Kidney (tissue), 14 donors: Measurements from ENCODE around the gene ZP1. TPM values are rescaled to one million over a fixed set of nuclear protein-coding genes. Genes with fewer than 3 reads are reported as not detected.

Experiments used
- DNase-seq, 5 donors: peaks; one replicate each; pipeline ENCODE4 v3.0.0-alpha.2; 2013 to 2020
- FAIRE-seq: peaks from 2 replicates; lab custom pipeline; 2012; peaks lifted over from hg19 to GRCh38; lab: Jason Lieb, UNC
- H3K27ac ChIP-seq, 2 donors: one replicate each; pipeline ENCODE4 v1.7.0; 2013; ENCODE audit warnings: low read depth in 2 of 2, low read length in 2 of 2, inconsistent platforms in 1 of 2
- H3K27me3 ChIP-seq: one replicate; pipeline ENCODE4 v1.7.1; 2013; ENCODE audit warnings: low read length, inconsistent platforms; ENCODE audit not compliant: control insufficient read depth, insufficient read depth
- H3K36me3 ChIP-seq, 3 donors: one replicate each; pipeline versions ENCODE4 v1.7.0 to v1.7.1; 2013; ENCODE audit warnings: low read length in 3 of 3, control low read depth in 1 of 3, inconsistent platforms in 1 of 3; ENCODE audit not compliant: insufficient read depth in 3 of 3, control insufficient read depth in 2 of 3
- H3K4me1 ChIP-seq, 3 donors: one replicate each; pipeline versions ENCODE4 v1.7.0 to v1.7.1; 2013; ENCODE audit warnings: low read length in 3 of 3, inconsistent platforms in 1 of 3, low read depth in 1 of 3; ENCODE audit not compliant: control insufficient read depth in 2 of 3, insufficient read depth in 2 of 3
- H3K4me3 ChIP-seq, 3 donors: one replicate each; pipeline versions ENCODE4 v1.7.0 to v1.8.1; 2013; ENCODE audit warnings: low read length in 3 of 3, control low read depth in 1 of 3, inconsistent platforms in 1 of 3
- H3K9ac ChIP-seq, 3 donors: one replicate each; pipeline versions ENCODE4 v1.7.0 to v1.7.1; 2013; ENCODE audit warnings: low read length in 3 of 3, control low read depth in 1 of 3, inconsistent platforms in 1 of 3
- H3K9me3 ChIP-seq, 3 donors: one replicate each; pipeline versions ENCODE4 v1.7.0 to v1.7.1; 2013; ENCODE audit warnings: low read length in 3 of 3, control low read depth in 1 of 3, inconsistent platforms in 1 of 3; ENCODE audit not compliant: control insufficient read depth in 2 of 3, insufficient read depth in 1 of 3
- CTCF ChIP-seq: IDR thresholded peaks from 3 replicates; pipeline ENCODE4 v1.5.1; 2012; ENCODE audit warnings: mild to moderate bottlenecking, moderate library complexity, borderline replicate concordance; ENCODE audit not compliant: insufficient read depth; ENCODE audit errors: extremely low read depth
- intact Hi-C: fragments of 100-400 bp; cut with DNase I; formaldehyde crosslinking; loops from one replicate; pipeline ENCODE4 v1.11.1; 2022
- polyA plus RNA-seq: library from polyadenylated mRNA; stranded (reverse); fragments of 350-450 nt; fragmentation: Illumina TruSeq; extraction: RNeasy Lipid Tissue Mini Kit (QIAGEN cat#74804); gene quantifications from one replicate; pipeline ENCODE4 v1.2.3, GENCODE V29; 2014; ENCODE audit warnings: low read depth, low replicate concordance; ENCODE audit not compliant: insufficient read depth
- total RNA-seq: library from RNA; stranded (reverse); fragmentation: NEBNext Ultra II Directional; extraction: Animal tissue kit (Norgen Biotek cat#: 25700); gene quantifications from one replicate; pipeline ENCODE4 v1.2.1, GENCODE V29; 2021
- donor health status: control.
- donor health status: control.
- donor health status: control.
- donor health status: control.
- donor health status: control.
- donor health status: DM: yes; HTN: yes; CAD: no.
- donor health status: Normal renal cell carcinoma (clear cell type).

ZP1 gene
- total and polyA plus RNA-seq, 2 donors from 2014 or later: not detected

GRCh38 chr11:60859616-60860250 is 7.6 kb upstream of the ZP1 start:
- no peak for TF ChIP-seq CTCF
- no peak for FAIRE-seq
- no peaks in the 10 kb centered on the region for H3K9me3 ChIP-seq
- intact Hi-C loops: no loop called here
- no peaks in the 10 kb centered on the region for H3K4me1 ChIP-seq
- DNase-seq: peak in 1 of 5 donors; percentile 47
- no peaks in the 10 kb centered on the region for H3K27me3 ChIP-seq
- no peak overlapping the region for H3K9ac ChIP-seq
- H3K36me3 ChIP-seq: no peaks in the 10 kb centered on the region
- no peak overlapping the region for H3K27ac ChIP-seq
- no peak overlapping the region for H3K4me3 ChIP-seq

GRCh38 chr11:60860943-60861342 is 6.4 kb upstream of the ZP1 start:
- no peak for FAIRE-seq
- Histone ChIP-seq H3K36me3 (no peaks in the 10 kb centered on the region), H3K9me3 (no peaks in the 10 kb centered on the region), H3K9ac (no peak overlapping the region), H3K27ac (no peak overlapping the region), H3K27me3 (no peaks in the 10 kb centered on the region), H3K4me3 (no peak overlapping the region), H3K4me1 (no peaks in the 10 kb centered on the region)
- TF ChIP-seq CTCF: no peak
- no peak for DNase-seq
- intact Hi-C loops: no loop called here

GRCh38 chr11:60862171-60862570 is 5.2 kb upstream of the ZP1 start:
- H3K27me3 ChIP-seq: no peaks in the 10 kb centered on the region
- TF ChIP-seq CTCF: no peak
- H3K27ac ChIP-seq: no peak overlapping the region
- intact Hi-C loops: no loop called here
- DNase-seq (no peak), FAIRE-seq (no peak)
- no peak overlapping the region for H3K4me3 ChIP-seq
- no peaks in the 10 kb centered on the region for H3K9me3 ChIP-seq
- H3K4me1 ChIP-seq: no peaks in the 10 kb centered on the region
- H3K9ac ChIP-seq: no peak overlapping the region
- no peaks in the 10 kb centered on the region for H3K36me3 ChIP-seq
